K562 (cell line): ENCODE measurements around the gene KCNH2. TPM values are rescaled to one million over a fixed set of nuclear protein-coding genes. Genes with fewer than 3 reads are reported as not detected.
A peak's percentile ranks its signal among the peaks of the same experiment; 100 is the strongest.

Source experiments
- CREM ChIP-seq: IDR thresholded peaks from 2 replicates; pipeline ENCODE4 v1.6.1; 2014; ENCODE audit warnings: antibody characterized with exemption, low read depth
- CTCF ChIP-seq, 3 experiments: IDR thresholded peaks in 2 of 3; conservative IDR thresholded peaks in 1 of 3; 2 replicates each; pipeline ENCODE4 v1.5.1; 2011 to 2012; ENCODE audit warnings: low read length in 3 of 3, mild to moderate bottlenecking in 3 of 3, control low read depth in 2 of 3, improper control_type of control experiment in 1 of 3, inconsistent platforms in 1 of 3, low read depth in 1 of 3, mixed read lengths in 1 of 3, moderate library complexity in 1 of 3; ENCODE audit not compliant: insufficient read depth in 2 of 3
- EGR1 ChIP-seq: fragments of 450-650 bp; conservative IDR thresholded peaks from 2 replicates; pipeline ENCODE4 v1.6.1; 2017; ENCODE audit warnings: mild to moderate bottlenecking
- ESRRA ChIP-seq: fragments of 450-650 bp; IDR thresholded peaks from 2 replicates; pipeline ENCODE4 v1.6.1; 2014; ENCODE audit warnings: low read depth, mild to moderate bottlenecking, moderate library complexity, borderline replicate concordance
- KLF16 ChIP-seq: IDR thresholded peaks from 2 replicates; pipeline ENCODE4 v1.6.1; 2016; ENCODE audit warnings: antibody characterized with exemption
- NR2C1 ChIP-seq, 2 experiments: fragments of 450-650 bp; IDR thresholded peaks; 2 replicates each; pipeline ENCODE4 v1.6.1; 2017; ENCODE audit warnings: mild to moderate bottlenecking in 2 of 2, antibody characterized with exemption in 1 of 2, inconsistent platforms in 1 of 2, missing compliant biosample characterization in 1 of 2, missing genetic modification characterization in 1 of 2
- RBM14 ChIP-seq: fragments of 200-400 bp; formaldehyde crosslinking; IDR thresholded peaks from 2 replicates; pipeline ENCODE4 v1.6.1; 2018; ENCODE audit warnings: low read depth, mild to moderate bottlenecking, low read length, moderate library complexity, borderline replicate concordance; ENCODE audit not compliant: insufficient read depth
- STAT5A ChIP-seq: IDR thresholded peaks from 2 replicates; pipeline ENCODE4 v1.6.1; 2012; ENCODE audit warnings: low read length, inconsistent platforms, borderline replicate concordance
- TAF1 ChIP-seq: IDR thresholded peaks from 2 replicates; pipeline ENCODE4 v1.6.1; 2011; ENCODE audit warnings: mild to moderate bottlenecking, low read length, moderate library complexity; ENCODE audit not compliant: insufficient read depth, control insufficient read depth, severe bottlenecking; ENCODE audit errors: extremely low read depth
- TAF9B ChIP-seq: fragments of 450-650 bp; IDR thresholded peaks from 2 replicates; pipeline ENCODE4 v1.6.1; 2018; ENCODE audit warnings: mild to moderate bottlenecking; ENCODE audit not compliant: partially characterized antibody
- ZBTB7A ChIP-seq: IDR thresholded peaks from 2 replicates; pipeline ENCODE4 v1.6.1; 2011; ENCODE audit warnings: low read depth, mild to moderate bottlenecking, low read length, moderate library complexity, borderline replicate concordance; ENCODE audit not compliant: control insufficient read depth
- ZNF175 ChIP-seq: fragments of 200-800 bp; sonication (Bioruptor generic); IDR thresholded peaks from 2 replicates; pipeline ENCODE4 v1.6.1; 2016; ENCODE audit warnings: low read depth, mild to moderate bottlenecking, missing genetic modification characterization, missing compliant biosample characterization
- polyA plus RNA-seq, 8 experiments: library from polyadenylated mRNA; depleted of rRNA in 4 of 8; stranded (reverse) in 5 of 8; unstranded in 3 of 8; fragments of >200 nt; fragmentation: Nextera tagmentation in 2 of 8; fragmentation: Illumina TruSeq in 1 of 8; extraction: Ambion mirVana in 2 of 8; extraction: Trizol in 1 of 8; gene quantifications; 2 replicates each; pipeline versions ENCODE4 v1.2.1 to v1.2.3, GENCODE V29; 2011 to 2014; ENCODE audit warnings: inconsistent platforms in 1 of 8, missing spikeins in 1 of 8
- total RNA-seq, 7 experiments: library from RNA; depleted of rRNA in 6 of 7; stranded (reverse); fragments of >200 nt in 6 of 7; fragmentation: Illumina TruSeq in 2 of 7; extraction: Trizol in 2 of 7; gene quantifications; 2 replicates each; pipeline versions ENCODE4 v1.2.1 to v1.2.3, GENCODE V29; 2011 to 2021; ENCODE audit warnings: low replicate concordance in 1 of 7
- TF ChIP-seq, protein P1 (sequence below): sonication (generic); formaldehyde crosslinking; IDR thresholded peaks from 2 replicates; pipeline ENCODE4 v1.8.0; 2022; ENCODE audit warnings: mild to moderate bottlenecking, low read depth, missing genetic modification reagents
- TF ChIP-seq, protein P2 (sequence below), 2 experiments: fragments of 250-450 bp in 1 of 2; fragments of 450-650 bp in 1 of 2; sonication (Bioruptor Pico) in 1 of 2; IDR thresholded peaks; 2 replicates each; pipeline versions ENCODE4 v1.6.1 to v1.8.0; 2016 to 2021; ENCODE audit warnings: mild to moderate bottlenecking in 2 of 2, moderate library complexity in 2 of 2, missing compliant biosample characterization in 1 of 2, missing genetic modification characterization in 1 of 2
- TF ChIP-seq, protein P3 (sequence below): fragments of 250-450 bp; sonication (Bioruptor Pico); IDR thresholded peaks from 2 replicates; pipeline ENCODE4 v1.5.0; 2021

Gene KCNH2
- total and polyA plus RNA-seq, 9 of the 15 experiments (the other 6 are each of a cell fraction or from before 2014, with no cell fraction given) = 18.1 to 368 (median 218) TPM

- TF ChIP-seq CTCF (IDR thresholded peaks at IDR 0.05 in 2 of 3, conservative IDR thresholded peaks at IDR 0.05 in 1 of 3; ENCODE audit: insufficient read depth in 2 of 3, low read depth in 1 of 3, low read length in 3 of 3) (peak in 1 of 3 experiments; percentile 5; a peak in 1 of 6 replicates), RBM14 (no peak), NR2C1 (IDR thresholded peaks at IDR 0.05) (peak; percentile 85), NR2C1 (tag; IDR thresholded peaks at IDR 0.05) (peak; percentile 90), TAF9B (no peak), ZBTB7A (peak; percentile 74; the same call in 1 of the 2 replicates), ESRRA (peak; percentile 69; the same call in 1 of the 2 replicates), ZNF175 (CRISPR knock-in tag) (peak; percentile 90; the same call in 1 of the 2 replicates), KLF16 (no peak), CREM (peak; percentile 91), TAF1 (no peak), EGR1 (peak; percentile 77), STAT5A (peak; percentile 25)
- TF ChIP-seq, protein P1, sequence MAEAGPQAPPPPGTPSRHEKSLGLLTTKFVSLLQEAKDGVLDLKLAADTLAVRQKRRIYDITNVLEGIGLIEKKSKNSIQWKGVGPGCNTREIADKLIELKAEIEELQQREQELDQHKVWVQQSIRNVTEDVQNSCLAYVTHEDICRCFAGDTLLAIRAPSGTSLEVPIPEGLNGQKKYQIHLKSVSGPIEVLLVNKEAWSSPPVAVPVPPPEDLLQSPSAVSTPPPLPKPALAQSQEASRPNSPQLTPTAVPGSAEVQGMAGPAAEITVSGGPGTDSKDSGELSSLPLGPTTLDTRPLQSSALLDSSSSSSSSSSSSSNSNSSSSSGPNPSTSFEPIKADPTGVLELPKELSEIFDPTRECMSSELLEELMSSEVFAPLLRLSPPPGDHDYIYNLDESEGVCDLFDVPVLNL (CRISPR knock-in tag) = 0 out of 2 replicates have a peak, but pooled peaks have one; percentile 41
- TF ChIP-seq, protein P2, sequence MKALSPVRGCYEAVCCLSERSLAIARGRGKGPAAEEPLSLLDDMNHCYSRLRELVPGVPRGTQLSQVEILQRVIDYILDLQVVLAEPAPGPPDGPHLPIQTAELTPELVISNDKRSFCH (CRISPR knock-in tag; IDR thresholded peaks at IDR 0.05) = no peak
- TF ChIP-seq, protein P2 (tag; IDR thresholded peaks at IDR 0.05) = peak; percentile 25; the same call in 1 of the 2 replicates
- TF ChIP-seq, protein P3, sequence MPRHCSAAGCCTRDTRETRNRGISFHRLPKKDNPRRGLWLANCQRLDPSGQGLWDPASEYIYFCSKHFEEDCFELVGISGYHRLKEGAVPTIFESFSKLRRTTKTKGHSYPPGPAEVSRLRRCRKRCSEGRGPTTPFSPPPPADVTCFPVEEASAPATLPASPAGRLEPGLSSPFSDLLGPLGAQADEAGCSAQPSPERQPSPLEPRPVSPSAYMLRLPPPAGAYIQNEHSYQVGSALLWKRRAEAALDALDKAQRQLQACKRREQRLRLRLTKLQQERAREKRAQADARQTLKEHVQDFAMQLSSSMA = no peak
Measured at GRCh38 chr7:150992833-150993302, 14.7 kb upstream of the KCNH2 start (continued).
